Measurements from ENCODE around the gene VPS13D. TPM values are rescaled to one million over a fixed set of nuclear protein-coding genes. Genes with fewer than 3 reads are reported as not detected.
A peak's percentile ranks its signal among the peaks of the same experiment; 100 is the strongest.

VPS13D gene
- 31.1 TPM for total RNA-seq

DNA sequence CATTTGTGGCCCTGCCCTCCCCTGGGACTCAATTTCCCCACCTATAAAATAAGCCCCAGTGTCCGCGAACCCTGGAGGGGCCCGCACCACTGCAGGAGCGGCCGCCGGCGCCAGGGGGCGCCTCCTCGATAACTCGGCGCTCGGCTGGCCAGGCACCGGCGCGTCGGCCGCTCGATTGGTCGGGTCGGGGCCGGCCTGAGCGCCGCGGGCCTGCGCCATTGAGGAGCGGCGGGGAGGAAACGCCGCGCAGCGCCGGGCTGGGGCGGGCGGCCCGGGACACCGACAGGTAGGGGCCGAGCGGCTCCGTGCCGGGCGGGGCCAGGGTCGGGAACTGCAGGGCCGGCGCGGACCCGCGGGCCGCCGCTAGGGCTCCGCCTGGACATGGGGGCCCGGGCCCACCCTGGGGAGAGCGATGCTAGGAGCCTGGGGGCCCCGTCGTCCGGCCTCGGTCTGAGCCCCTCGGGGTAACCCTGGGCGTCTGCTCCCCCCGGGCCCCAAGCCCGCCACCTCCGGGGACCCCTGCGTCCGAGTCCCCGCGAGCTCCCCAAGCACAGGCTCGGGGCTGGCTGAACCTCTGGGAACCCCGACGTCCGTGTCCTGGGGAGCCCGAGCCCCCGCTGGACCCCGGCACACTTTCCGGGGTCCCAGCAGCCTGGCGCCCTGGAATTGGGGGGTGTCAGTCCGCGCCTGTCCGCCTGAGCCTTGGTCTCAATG lies at the start of gene VPS13D:
TSS of gene VPS13D (plus strand) at position 196 of the 714 bp plus-strand sequence. CDS start 4,237 bp downstream, outside the sequence.
- peak; percentile 84 for DNase-seq (ENCODE audit: low spot score)
- ATAC-seq, result peak; percentile 81

DNA sequence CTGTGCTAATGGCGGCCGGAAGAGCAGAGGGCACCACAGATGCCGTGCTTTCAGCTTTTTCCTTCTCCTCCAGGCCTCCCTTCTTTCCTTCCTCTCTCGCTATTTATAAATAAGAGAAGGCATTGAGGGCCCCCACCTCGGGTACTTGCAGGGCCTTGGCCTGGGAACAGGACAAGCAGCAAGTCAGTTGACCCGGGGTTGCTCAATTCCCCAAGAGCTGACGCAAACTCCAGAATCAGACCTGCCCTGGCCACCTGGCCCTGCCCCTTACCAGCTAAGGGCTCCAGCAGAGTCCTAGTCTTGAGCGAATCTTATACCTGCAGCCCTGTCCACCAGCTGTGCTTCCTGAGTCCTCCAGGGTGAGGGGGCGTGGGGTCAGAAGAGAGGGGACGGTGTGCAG lies 49.5 kb upstream of the VPS13D start:
- peak; percentile 73 for ATAC-seq

GRCh38 chr1:12180903-12181302 lies 48.9 kb upstream of the VPS13D start:
- peak; percentile 62 for DNase-seq (ENCODE audit: low spot score)
- no peak for ATAC-seq

More for the DNA sequence above, 49.5 kb upstream of the VPS13D start:
- peak; percentile 97 for DNase-seq (ENCODE audit: low spot score)

DNA sequence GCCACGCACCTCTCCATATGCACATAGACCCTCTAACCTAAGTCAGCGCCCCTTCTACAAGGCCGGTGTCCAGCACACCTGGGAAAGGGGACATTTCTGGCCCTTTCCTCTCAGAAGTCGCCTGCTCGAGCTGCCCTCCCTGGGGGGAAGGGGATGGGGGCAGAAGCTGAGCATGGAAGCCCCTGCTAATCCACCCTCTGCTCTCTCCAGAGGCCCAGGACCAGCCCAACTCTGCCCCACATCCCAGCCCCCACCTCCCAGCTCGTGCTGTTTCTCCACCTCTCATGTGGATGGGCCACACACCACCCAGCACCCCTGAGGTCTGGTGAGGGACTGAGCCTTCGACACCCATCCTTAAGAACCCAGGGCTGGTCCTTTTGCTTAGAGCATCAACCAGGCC lies 48.3 kb upstream of the VPS13D start:
- no peak for DNase-seq (ENCODE audit: low spot score)
- no peak for ATAC-seq

DNA sequence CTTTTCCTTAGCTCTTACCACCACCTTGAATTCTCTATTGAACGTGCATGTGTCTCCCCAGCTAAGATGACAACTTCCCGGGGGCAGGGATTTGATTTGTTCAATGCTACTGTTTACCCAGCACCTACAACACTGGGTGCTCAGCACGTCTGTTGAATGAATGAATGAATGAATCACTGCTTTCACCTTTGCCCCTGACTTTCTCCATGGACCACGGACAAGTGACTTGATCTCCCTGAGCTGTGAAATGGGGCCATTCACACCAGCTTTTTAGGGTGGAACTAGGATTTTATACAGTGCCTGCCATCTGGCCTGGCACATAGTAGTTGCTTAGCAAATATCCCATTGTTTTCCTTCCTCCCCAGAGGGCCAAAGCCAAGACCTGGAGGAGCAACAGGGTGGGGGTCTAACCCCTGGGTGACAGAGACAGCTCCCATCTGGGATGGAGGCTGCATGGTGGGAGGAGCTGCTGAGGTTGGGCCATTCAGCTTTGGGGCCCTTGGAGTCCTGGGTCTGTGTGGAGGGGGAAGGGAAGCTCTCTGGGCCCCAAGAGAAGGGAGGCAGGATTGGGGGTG lies 47.3 kb upstream of the VPS13D start:
- DNase-seq (ENCODE audit: low spot score) (no peak), ATAC-seq (no peak)

DNA sequence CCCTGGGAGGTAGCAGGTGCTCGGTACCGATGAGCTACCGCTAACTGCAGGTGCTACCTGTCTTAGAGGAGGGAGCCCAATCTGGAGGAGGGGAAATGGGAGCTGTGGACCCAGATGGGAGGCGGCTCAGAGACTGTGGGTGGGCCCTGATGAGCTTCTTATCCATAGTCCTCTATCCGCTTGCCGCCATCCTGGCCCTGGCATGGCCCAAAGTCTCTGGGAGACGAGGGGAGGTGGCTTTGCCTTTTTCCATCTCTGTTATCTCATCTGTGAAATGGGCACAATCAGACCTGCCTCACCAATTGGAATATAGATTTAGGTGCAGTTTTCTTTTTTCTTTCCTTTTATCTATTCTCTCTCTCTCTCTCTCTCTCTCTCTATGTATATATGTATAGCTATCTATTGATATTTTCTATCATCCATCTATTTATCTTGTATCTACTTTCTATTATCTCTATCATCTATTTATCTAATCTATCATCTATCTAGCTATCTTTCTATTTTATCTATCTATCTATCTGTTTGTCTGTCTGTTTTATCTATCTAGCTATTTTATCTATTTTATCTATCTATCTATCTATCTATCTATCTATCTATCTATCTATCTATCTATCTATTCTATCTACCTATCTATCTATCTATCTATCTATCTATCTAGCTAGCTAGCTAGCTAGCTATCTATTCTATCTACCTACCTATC lies 46.6 kb upstream of the VPS13D start:
- DNase-seq (ENCODE audit: low spot score) (no peak), ATAC-seq (no peak)

GRCh38 chr1:12184008-12184681 lies 45.7 kb upstream of the VPS13D start:
- peak; percentile 70 for DNase-seq (ENCODE audit: low spot score)
- peak; percentile 9 for ATAC-seq

DNA sequence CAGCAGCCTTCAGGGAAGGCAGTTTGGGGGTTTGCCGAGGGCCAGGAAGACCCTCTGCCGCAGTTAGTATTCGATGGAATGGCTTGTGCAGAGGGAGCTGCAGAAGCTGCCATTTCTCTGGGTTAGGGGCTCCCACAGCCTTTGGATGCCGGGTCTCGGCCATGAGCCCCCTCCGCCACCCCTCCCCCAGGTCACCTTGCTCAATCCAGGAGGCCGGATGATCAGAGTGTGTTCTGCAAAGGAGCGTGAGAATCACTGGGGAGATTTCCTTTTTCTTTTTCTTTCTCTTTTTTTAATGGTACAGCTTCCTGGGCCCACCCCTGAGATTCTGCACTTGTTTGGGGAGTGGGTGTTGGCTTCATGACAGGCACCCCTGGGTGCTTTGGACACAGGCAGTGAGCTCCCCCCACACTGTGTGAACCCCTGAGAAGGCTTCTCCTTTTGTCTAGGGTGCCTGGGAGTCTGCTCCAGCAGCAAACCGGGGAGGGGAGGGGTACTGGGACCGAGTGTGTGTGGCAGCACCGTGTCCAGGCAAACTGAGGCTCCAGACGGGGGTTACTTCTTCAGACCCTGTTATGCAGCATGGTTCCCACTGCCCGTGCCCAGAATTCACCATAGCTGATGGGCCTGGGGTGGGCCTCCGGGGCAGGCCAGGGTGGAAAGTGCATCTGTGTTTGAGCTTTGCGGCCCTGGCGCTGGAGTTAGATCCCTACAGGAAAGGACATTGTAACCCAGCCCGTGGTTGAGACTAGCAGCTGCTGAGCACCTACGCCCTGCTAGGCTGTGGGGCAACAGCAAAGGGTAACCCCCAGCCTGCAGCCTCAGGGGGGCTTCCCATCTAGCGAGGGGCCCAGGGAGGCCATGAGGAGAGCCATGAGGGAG lies 44.6 kb upstream of the VPS13D start:
- DNase-seq (ENCODE audit: low spot score), result peak; percentile 62
- ATAC-seq, result peak; percentile 48

GRCh38 chr1:12185918-12186678 lies 43.7 kb upstream of the VPS13D start:
- DNase-seq (ENCODE audit: low spot score), result peak; percentile 63
- ATAC-seq, result peak; percentile 36

DNA sequence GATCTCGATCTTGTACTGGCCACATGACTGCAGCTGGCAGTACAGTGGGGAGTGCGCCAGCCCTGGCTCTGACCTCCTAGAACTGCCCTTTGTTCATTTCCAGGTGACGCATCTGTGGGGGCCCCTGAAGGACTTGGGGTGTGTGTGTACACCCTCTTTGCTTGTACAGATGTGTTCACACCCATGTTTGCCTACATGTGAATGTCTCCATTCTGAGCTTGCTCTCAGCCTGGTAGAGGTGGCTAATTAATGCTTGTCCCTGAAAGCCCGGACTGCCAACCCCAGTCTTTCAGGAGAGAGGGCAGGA lies 43.2 kb upstream of the VPS13D start:
- ATAC-seq (peak; percentile 60), DNase-seq (ENCODE audit: low spot score) (peak; percentile 83)

- no peak for ATAC-seq
- DNase-seq (ENCODE audit: low spot score), result no peak
These were observed 41.7 kb upstream of the VPS13D start for GRCh38 chr1:12188115-12188514.

DNA sequence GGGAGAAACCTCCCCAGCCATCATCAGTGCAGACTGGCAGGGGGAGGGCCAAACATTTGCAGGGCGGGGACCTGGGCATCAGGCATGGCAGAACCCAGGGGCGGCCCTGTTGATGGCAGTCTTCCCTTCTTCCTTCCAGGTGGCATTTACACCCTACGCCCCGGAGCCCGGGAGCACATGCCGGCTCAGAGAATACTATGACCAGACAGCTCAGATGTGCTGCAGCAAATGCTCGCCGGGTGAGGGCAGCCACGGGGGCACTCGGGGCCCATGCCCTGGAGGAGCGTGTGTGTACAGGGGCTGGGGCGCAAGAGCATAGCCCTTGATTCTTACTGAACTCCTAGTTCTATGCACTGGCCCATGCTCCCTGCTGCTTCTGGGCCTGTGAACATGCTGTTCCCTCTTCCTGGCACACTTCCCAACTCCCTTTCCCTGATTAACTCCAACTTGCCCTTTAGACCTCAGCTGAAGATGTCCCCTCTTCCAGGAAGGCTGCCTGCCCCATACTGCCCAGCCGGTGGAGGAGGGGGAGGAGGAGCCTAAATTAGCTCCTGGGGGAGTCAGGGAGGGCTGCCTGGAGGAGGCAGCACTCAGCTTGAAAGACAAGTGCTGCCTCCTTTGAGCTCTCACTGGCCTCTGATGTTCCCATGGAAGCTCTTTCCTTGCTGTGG lies 41.0 kb upstream of the VPS13D start:
- peak; percentile 37 for ATAC-seq
- DNase-seq (ENCODE audit: low spot score), result peak; percentile 64

- ATAC-seq (no peak), DNase-seq (ENCODE audit: low spot score) (no peak)
These were observed 40.5 kb upstream of the VPS13D start for GRCh38 chr1:12189328-12189682.

GRCh38 chr1:12191242-12192032 lies 38.4 kb upstream of the VPS13D start:
- ATAC-seq, result no peak
- DNase-seq (ENCODE audit: low spot score), result no peak

GRCh38 chr1:12194666-12195216 lies 35.1 kb upstream of the VPS13D start:
- DNase-seq (ENCODE audit: low spot score) (no peak), ATAC-seq (no peak)

GRCh38 chr1:12195416-12195815 lies 34.4 kb upstream of the VPS13D start:
- DNase-seq (ENCODE audit: low spot score) (no peak), ATAC-seq (no peak)

- no peak for DNase-seq (ENCODE audit: low spot score)
- ATAC-seq, result peak; percentile 44
These were observed 33.0 kb upstream of the VPS13D start for GRCh38 chr1:12196641-12197482.

Measured in left lobe of liver (tissue), 2 donors.